SH-SY5Y (cell line): ENCODE results near the gene SAFB2.

ENCODE experiments used
- GATA2 ChIP-seq: IDR thresholded peaks from 2 replicates; pipeline ENCODE4 v1.6.1; 2011; ENCODE audit warnings: mild to moderate bottlenecking, low read depth, low read length
- GATA3 ChIP-seq: IDR thresholded peaks from 2 replicates; pipeline ENCODE4 v1.6.1; 2011; ENCODE audit warnings: low read depth, mild to moderate bottlenecking, low read length, moderate library complexity

DNA sequence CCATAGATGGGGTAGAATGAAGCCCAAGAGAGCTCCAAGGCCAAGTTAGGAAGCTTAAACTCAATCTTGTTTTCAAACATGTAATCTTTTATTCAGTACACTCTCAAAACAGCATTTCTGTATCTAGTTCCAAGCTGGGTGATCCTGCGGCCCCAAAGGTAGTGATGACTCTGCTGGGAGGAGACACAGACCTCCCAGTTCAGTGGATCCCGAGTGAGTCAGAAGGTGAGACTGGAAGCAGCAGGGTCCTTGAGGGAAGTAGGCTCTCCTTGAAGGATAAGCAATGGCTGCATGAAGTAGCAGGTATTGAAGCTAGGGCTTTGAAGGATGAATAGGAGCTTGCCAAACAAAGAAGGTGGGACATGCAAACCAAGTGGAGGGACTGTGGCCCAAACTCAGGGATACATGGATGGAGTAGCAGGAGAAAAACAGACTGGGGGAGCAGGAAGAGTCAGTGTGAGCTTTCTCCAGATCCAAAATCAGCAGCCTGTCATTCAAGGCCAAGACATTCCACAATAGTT is 64.4 kb downstream of the SAFB2 start:
- TF ChIP-seq GATA2 (no peak), GATA3 (no peak)
